ENCODE measurements around the gene GDF15. TPM values are rescaled to one million over a fixed set of nuclear protein-coding genes. Genes with fewer than 3 reads are reported as not detected.

The GDF15 gene
- polyA plus RNA-seq, 1 of the 3 experiments (the other 2 are of a cell fraction) = 129 TPM

DNA sequence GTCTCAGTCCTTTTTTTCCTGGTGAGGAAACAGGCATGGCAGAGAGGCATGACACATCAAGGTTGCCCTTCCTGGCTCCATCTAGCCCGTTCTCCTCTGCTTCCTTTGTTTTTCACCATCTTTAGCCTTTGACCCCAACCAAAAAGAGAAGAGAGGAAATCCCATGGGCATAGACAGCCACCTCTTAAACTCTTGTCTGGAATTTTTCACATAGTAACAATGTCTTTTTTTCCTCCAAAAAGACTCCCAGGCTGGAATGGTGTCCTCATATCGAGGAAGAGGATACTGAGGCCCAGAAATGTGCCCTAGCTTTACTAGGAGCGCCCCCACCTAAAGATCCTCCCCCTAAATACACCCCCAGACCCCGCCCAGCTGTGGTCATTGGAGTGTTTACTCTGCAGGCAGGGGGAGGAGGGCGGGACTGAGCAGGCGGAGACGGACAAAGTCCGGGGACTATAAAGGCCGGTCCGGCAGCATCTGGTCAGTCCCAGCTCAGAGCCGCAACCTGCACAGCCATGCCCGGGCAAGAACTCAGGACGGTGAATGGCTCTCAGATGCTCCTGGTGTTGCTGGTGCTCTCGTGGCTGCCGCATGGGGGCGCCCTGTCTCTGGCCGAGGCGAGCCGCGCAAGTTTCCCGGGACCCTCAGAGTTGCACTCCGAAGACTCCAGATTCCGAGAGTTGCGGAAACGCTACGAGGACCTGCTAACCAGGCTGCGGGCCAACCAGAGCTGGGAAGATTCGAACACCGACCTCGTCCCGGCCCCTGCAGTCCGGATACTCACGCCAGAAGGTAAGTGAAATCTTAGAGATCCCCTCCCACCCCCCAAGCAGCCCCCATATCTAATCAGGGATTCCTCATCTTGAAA, at the start of gene GDF15 (continued):
- TF ChIP-seq, protein P1, sequence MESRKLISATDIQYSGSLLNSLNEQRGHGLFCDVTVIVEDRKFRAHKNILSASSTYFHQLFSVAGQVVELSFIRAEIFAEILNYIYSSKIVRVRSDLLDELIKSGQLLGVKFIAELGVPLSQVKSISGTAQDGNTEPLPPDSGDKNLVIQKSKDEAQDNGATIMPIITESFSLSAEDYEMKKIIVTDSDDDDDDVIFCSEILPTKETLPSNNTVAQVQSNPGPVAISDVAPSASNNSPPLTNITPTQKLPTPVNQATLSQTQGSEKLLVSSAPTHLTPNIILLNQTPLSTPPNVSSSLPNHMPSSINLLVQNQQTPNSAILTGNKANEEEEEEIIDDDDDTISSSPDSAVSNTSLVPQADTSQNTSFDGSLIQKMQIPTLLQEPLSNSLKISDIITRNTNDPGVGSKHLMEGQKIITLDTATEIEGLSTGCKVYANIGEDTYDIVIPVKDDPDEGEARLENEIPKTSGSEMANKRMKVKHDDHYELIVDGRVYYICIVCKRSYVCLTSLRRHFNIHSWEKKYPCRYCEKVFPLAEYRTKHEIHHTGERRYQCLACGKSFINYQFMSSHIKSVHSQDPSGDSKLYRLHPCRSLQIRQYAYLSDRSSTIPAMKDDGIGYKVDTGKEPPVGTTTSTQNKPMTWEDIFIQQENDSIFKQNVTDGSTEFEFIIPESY (IDR thresholded peaks at IDR 0.05; ENCODE audit: borderline replicate concordance, low read depth) = no peak
- no peak for TF ChIP-seq RXRA (IDR thresholded peaks at IDR 0.05; ENCODE audit: borderline replicate concordance, low read depth)
- TF ChIP-seq EZH2phosphoT487 (IDR thresholded peaks at IDR 0.05; ENCODE audit: borderline replicate concordance, low read depth) = no peak
- TF ChIP-seq JUND (IDR thresholded peaks at IDR 0.05) = no peak
- no peak for TF ChIP-seq MXI1 (IDR thresholded peaks at IDR 0.05; ENCODE audit: low read depth, low read length)
- no peak for TF ChIP-seq ELF1 (IDR thresholded peaks at IDR 0.05)
- no peak for TF ChIP-seq FOSL2 (IDR thresholded peaks at IDR 0.05; ENCODE audit: borderline replicate concordance, low read depth)
- TF ChIP-seq, protein P2, sequence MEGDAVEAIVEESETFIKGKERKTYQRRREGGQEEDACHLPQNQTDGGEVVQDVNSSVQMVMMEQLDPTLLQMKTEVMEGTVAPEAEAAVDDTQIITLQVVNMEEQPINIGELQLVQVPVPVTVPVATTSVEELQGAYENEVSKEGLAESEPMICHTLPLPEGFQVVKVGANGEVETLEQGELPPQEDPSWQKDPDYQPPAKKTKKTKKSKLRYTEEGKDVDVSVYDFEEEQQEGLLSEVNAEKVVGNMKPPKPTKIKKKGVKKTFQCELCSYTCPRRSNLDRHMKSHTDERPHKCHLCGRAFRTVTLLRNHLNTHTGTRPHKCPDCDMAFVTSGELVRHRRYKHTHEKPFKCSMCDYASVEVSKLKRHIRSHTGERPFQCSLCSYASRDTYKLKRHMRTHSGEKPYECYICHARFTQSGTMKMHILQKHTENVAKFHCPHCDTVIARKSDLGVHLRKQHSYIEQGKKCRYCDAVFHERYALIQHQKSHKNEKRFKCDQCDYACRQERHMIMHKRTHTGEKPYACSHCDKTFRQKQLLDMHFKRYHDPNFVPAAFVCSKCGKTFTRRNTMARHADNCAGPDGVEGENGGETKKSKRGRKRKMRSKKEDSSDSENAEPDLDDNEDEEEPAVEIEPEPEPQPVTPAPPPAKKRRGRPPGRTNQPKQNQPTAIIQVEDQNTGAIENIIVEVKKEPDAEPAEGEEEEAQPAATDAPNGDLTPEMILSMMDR (IDR thresholded peaks at IDR 0.05) = peak; percentile 79
- TF ChIP-seq TCF12 (IDR thresholded peaks at IDR 0.05) = no peak
- no peak for TF ChIP-seq GATA2 (CRISPR knock-in tag; IDR thresholded peaks at IDR 0.05)
- TF ChIP-seq MEF2A (IDR thresholded peaks at IDR 0.05; ENCODE audit: borderline replicate concordance, low read depth) = no peak
- no peak for TF ChIP-seq MAX (IDR thresholded peaks at IDR 0.05; ENCODE audit: low read depth)

DNA sequence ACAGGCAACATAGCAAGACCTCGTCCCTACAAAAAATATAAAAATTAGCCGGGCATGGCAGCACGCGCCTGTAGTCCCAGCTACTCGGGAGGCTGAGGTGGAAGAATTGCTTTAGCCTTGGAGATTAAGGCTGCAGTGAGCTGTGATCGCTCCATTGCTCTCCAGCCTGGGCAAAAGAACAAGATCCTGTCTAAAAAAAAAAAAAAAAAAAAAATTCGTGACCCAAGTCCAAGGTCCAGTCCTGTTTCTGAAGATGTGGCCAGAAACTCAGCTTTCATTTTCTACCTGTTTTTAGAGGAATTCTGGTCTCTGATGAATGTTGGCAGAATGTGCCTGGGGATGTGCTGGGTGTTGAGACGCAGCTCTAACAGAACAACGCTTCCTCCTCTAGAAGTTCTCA, 47.4 kb upstream of the GDF15 start:
- Histone ChIP-seq H3K27me3 (ENCODE audit: insufficient read depth) (no peaks in the 10 kb centered on the region), H3F3A (replicated peaks; ENCODE audit: insufficient read depth) (peaks cover 4% of the 10 kb centered on the region), H3K9ac (no peak overlapping the region), H3K27ac (ENCODE audit: low read depth in 2 of 2, low read length in 1 of 2) (no peak overlapping the region), H3K4me1 (ENCODE audit: control insufficient read depth in 1 of 2, insufficient read depth in 2 of 2, low read depth in 1 of 2, low read length in 1 of 2) (peaks cover 0 to 9% of the 10 kb centered on the region in 2 experiments; a peak in 1 of 4 replicates), H2AFZ (ENCODE audit: low read depth) (no peak overlapping the region), H3K9me3 (no peaks in the 10 kb centered on the region), H3K79me2 (ENCODE audit: insufficient read depth) (no peaks in the 10 kb centered on the region), H3K4me2 (no peak overlapping the region), H3K36me3 (replicated peaks in 1 of 2; ENCODE audit: control insufficient read depth in 1 of 2, insufficient read depth in 2 of 2, low read length in 1 of 2) (no peaks in the 10 kb centered on the region), H3K9me2 (no peaks in the 10 kb centered on the region), H4K20me1 (ENCODE audit: insufficient read depth) (no peaks in the 10 kb centered on the region), H3K4me3 (ENCODE audit: low read depth in 2 of 2, low read length in 1 of 2) (no peak overlapping the region)
- WGBS (ENCODE audit: low lambda C conversion rate) = 77% methylated on average over 9 of the region's 9 CpGs
- TF ChIP-seq, protein P1 (IDR thresholded peaks at IDR 0.05; ENCODE audit: borderline replicate concordance, low read depth) = no peak
- DNase-seq = no peak
- POLR2A ChIA-PET = no interaction called here
- CTCF ChIA-PET = interaction anchor here (1.1 to 5.3 kb wide), 9 partner anchors 10 to 78 kb away, joined by 5 to 45 read pairs (median 9); no protein-coding TSS in a partner anchor
